HCT116 (cell line): ENCODE measurements around the gene DNPH1. TPM values are rescaled to one million over a fixed set of nuclear protein-coding genes. Genes with fewer than 3 reads are reported as not detected.

ENCODE experiments used
- ATAC-seq: fragments of 200-7000 bp; cut with Tn5 transposase; 2 replicates; pipeline ENCODE4 v1.9.1; 2020; ENCODE audit warnings: mild to moderate bottlenecking, moderate library complexity
- BruUV-seq: library from RNA; stranded (reverse); fragments of 400-500 nt; replicated peaks from 2 replicates; lab custom pipeline; 2021; lab: Mats Ljungman, UMichigan
- CTCF ChIA-PET: fragments of 300-600 bp; sonication (Branson Sonifier 250); formaldehyde crosslinking; loops from one replicate; lab custom pipeline; 2021; ENCODE audit warnings: antibody characterized with exemption; lab: Charles Lee
- POLR2A ChIA-PET: fragments of 300-600, 350-600 bp; sonication (Branson Sonifier 250); formaldehyde crosslinking; loops from one replicate; lab custom pipeline; 2021; ENCODE audit warnings: antibody characterized with exemption; lab: Charles Lee
- RAD21 ChIA-PET, 2 experiments: fragments of 300-600 bp; sonication (Branson Sonifier 250); formaldehyde crosslinking; loops; one replicate each; lab custom pipeline; 2023; ENCODE audit warnings: low total read pairs in 2 of 2; ENCODE audit not compliant: uncharacterized antibody in 2 of 2, unreplicated experiment in 2 of 2, low non-redundant PET in 1 of 2; lab: Charles Lee
- DNase-seq: peaks from one replicate; pipeline ENCODE4 v3.0.0-alpha.2; 2010; ENCODE audit warnings: low read depth, low spot score
- H2AFZ ChIP-seq: fragments of 200-600 bp; shearing (Covaris generic), sonication (generic); 2 replicates; pipeline ENCODE4 v1.6.1; 2017; ENCODE audit warnings: low read depth, mixed run types, mixed read lengths, antibody characterized with exemption, low read length; ENCODE audit not compliant: poor library complexity, severe bottlenecking
- H3K27ac ChIP-seq: 2 replicates; pipeline ENCODE4 v1.5.1; 2012; ENCODE audit warnings: low read depth, low read length
- H3K27me3 ChIP-seq: fragments of 200-600 bp; sonication (generic); 2 replicates; pipeline ENCODE4 v1.6.1; 2016; ENCODE audit warnings: mixed run types, low read length, mixed read lengths; ENCODE audit not compliant: insufficient read depth
- H3K36me3 ChIP-seq, 2 experiments: fragments of 200-500 bp in 1 of 2; fragments of 200-600 bp in 1 of 2; sonication (Bioruptor generic) in 1 of 2; sonication (generic) in 1 of 2; 2 replicates each; pipeline versions ENCODE4 v1.5.1 to v1.6.1; 2014 to 2016; ENCODE audit warnings: low read length in 2 of 2, inconsistent platforms in 1 of 2, mixed read lengths in 1 of 2, mixed run types in 1 of 2; ENCODE audit not compliant: insufficient read depth in 2 of 2, control insufficient read depth in 1 of 2
- H3K4me1 ChIP-seq, 2 experiments: fragments of 200-600 bp in 1 of 2; sonication (generic) in 1 of 2; 2 replicates each; pipeline versions ENCODE4 v1.5.1 to v1.6.1; 2012 to 2017; ENCODE audit warnings: low read length in 2 of 2, inconsistent platforms in 1 of 2, mild to moderate bottlenecking in 1 of 2, mixed read lengths in 1 of 2, mixed run types in 1 of 2, moderate library complexity in 1 of 2; ENCODE audit not compliant: insufficient read depth in 2 of 2, control insufficient read depth in 1 of 2
- H3K4me2 ChIP-seq: fragments of 200-600 bp; sonication (generic); 2 replicates; pipeline ENCODE4 v1.6.1; 2017; ENCODE audit warnings: mixed run types, low read length, mixed read lengths
- H3K4me3 ChIP-seq, 2 experiments: fragments of 200-600 bp in 1 of 2; sonication (generic) in 1 of 2; replicated peaks in 1 of 2; 2 replicates each; pipeline ENCODE4 v1.5.1; 2011 to 2016; ENCODE audit warnings: low read length in 2 of 2, control low read depth in 1 of 2, low read depth in 1 of 2, mild to moderate bottlenecking in 1 of 2, mixed read lengths in 1 of 2, mixed run types in 1 of 2
- H3K79me2 ChIP-seq: fragments of 200-600 bp; sonication (generic); 2 replicates; pipeline ENCODE4 v1.6.1; 2017; ENCODE audit warnings: mild to moderate bottlenecking, mixed run types, low read length, moderate library complexity, mixed read lengths; ENCODE audit not compliant: insufficient read depth
- H3K9ac ChIP-seq: fragments of 200-600 bp; sonication (generic); 2 replicates; pipeline ENCODE4 v1.6.1; 2016; ENCODE audit warnings: low read length, mixed read lengths
- H3K9me2 ChIP-seq: fragments of 200-600 bp; sonication (generic), shearing (Covaris generic); 2 replicates; pipeline ENCODE4 v1.6.1; 2017; ENCODE audit warnings: mixed run types, mild to moderate bottlenecking, moderate library complexity; ENCODE audit not compliant: insufficient read depth
- H3K9me3 ChIP-seq, 2 experiments: fragments of 200-500 bp in 1 of 2; fragments of 200-600 bp in 1 of 2; sonication (Bioruptor generic) in 1 of 2; sonication (generic) in 1 of 2; 2 replicates each; pipeline ENCODE4 v1.6.1; 2014 to 2017; ENCODE audit warnings: low read length in 2 of 2, mixed read lengths in 2 of 2, inconsistent platforms in 1 of 2, low read depth in 1 of 2, mild to moderate bottlenecking in 1 of 2, mixed run types in 1 of 2, moderate library complexity in 1 of 2; ENCODE audit not compliant: control insufficient read depth in 1 of 2, insufficient read depth in 1 of 2
- H4K20me1 ChIP-seq: fragments of 200-600 bp; sonication (generic), shearing (Covaris generic); 2 replicates; pipeline ENCODE4 v1.6.1; 2017; ENCODE audit warnings: mixed run types, mild to moderate bottlenecking, moderate library complexity; ENCODE audit not compliant: insufficient read depth
- ATF3 ChIP-seq: IDR thresholded peaks from 2 replicates; pipeline ENCODE4 v1.6.1; 2012
- CBX3 ChIP-seq: IDR thresholded peaks from 2 replicates; pipeline ENCODE4 v1.6.1; 2012; ENCODE audit warnings: low read depth
- EZH2phosphoT487 ChIP-seq: fragments of 200-600 bp; IDR thresholded peaks from 2 replicates; pipeline ENCODE4 v1.6.1; 2018; ENCODE audit warnings: antibody characterized with exemption, borderline replicate concordance
- FOSL1 ChIP-seq: IDR thresholded peaks from 2 replicates; pipeline ENCODE4 v1.6.1; 2012; ENCODE audit warnings: low read depth
- JUND ChIP-seq: IDR thresholded peaks from 2 replicates; pipeline ENCODE4 v1.6.1; 2012
- POLR2AphosphoS5 ChIP-seq: IDR thresholded peaks from 2 replicates; pipeline ENCODE4 v1.6.1; 2011; ENCODE audit warnings: mild to moderate bottlenecking, low read depth, low read length, moderate library complexity
- SIN3A ChIP-seq: IDR thresholded peaks from 2 replicates; pipeline ENCODE4 v1.6.1; 2012; ENCODE audit warnings: low read depth
- SP1 ChIP-seq: IDR thresholded peaks from 2 replicates; pipeline ENCODE4 v1.6.1; 2012; ENCODE audit warnings: low read depth
- TCF7L2 ChIP-seq: IDR thresholded peaks from 2 replicates; pipeline ENCODE4 v1.7.0; 2011; ENCODE audit warnings: borderline replicate concordance, inconsistent platforms; ENCODE audit not compliant: insufficient read depth, insufficient read length; ENCODE audit errors: extremely low read depth
- YY1 ChIP-seq: IDR thresholded peaks from 2 replicates; pipeline ENCODE4 v1.6.1; 2011; ENCODE audit warnings: low read length, low read depth, moderate library complexity, mild to moderate bottlenecking; ENCODE audit not compliant: insufficient replicate concordance; ENCODE audit errors: extremely low read depth
- ZFX ChIP-seq: fragments of 450-650 bp; IDR thresholded peaks from 2 replicates; pipeline ENCODE4 v1.6.1; 2017
- ZNF274 ChIP-seq: fragments of 200-500 bp; sonication (Bioruptor generic); IDR thresholded peaks from 2 replicates; pipeline ENCODE4 v1.6.1; 2014; ENCODE audit warnings: mild to moderate bottlenecking, low read depth, low read length, inconsistent platforms
- intact Hi-C: fragments of 100-400 bp; cut with micrococcal nuclease; formaldehyde crosslinking; loops from 2 replicates; pipeline ENCODE4 v1.10.0; 2022
- total RNA-seq: library from RNA; stranded (reverse); gene quantifications from one replicate; pipeline ENCODE4 v1.2.1, GENCODE V29; 2021; ENCODE audit not compliant: unreplicated experiment
- TF ChIP-seq, protein P1 (sequence below): IDR thresholded peaks from 2 replicates; pipeline ENCODE4 v1.6.1; 2012

The DNPH1 gene
- total RNA-seq, 1 experiment from 2014 or later = 117 TPM

DNA sequence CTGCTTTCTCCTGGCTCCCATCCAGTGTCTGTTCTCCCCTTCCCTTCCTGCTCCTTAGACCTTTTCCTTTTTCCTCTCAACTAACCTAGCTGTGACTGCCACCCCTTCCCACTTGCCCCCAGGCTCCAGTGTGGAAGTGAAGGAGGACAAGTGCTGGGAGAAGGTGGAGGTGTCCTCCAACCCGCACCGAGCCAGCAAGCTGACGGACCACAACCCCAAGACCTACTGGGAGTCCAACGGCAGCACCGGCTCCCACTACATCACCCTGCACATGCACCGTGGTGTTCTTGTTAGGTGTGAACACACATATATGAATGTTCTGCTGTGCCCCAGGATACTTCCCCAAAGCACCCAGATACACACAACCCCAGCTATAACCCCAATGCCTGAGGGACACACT is 28.7 kb downstream of the DNPH1 start (continued):
- TF ChIP-seq, protein P1, sequence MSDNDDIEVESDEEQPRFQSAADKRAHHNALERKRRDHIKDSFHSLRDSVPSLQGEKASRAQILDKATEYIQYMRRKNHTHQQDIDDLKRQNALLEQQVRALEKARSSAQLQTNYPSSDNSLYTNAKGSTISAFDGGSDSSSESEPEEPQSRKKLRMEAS = no peak
- TF ChIP-seq YY1 = no peak
- no peak for TF ChIP-seq CBX3
- TF ChIP-seq FOSL1 = no peak
- TF ChIP-seq JUND = no peak

GRCh38 chr6:43199912-43200311 is 29.4 kb downstream of the DNPH1 start:
- intact Hi-C loops = no loop called here
- RAD21 ChIA-PET = no interaction called here
- H3K4me2 ChIP-seq = no peak overlapping the region

More at GRCh38 chr6:43199912-43200311, 29.4 kb downstream of the DNPH1 start:
- H3K4me3 ChIP-seq = no peak overlapping the region
- DNase-seq (no peak), ATAC-seq (no peak)
- no peaks in the 10 kb centered on the region for H3K27me3 ChIP-seq
- no peaks in the 10 kb centered on the region for H3K79me2 ChIP-seq
- H4K20me1 ChIP-seq = no peaks in the 10 kb centered on the region
- H2AFZ ChIP-seq = no peak overlapping the region
- H3K27ac ChIP-seq = no peak overlapping the region
- no peaks in the 10 kb centered on the region for H3K9me2 ChIP-seq
- TF ChIP-seq JUND (no peak), SP1 (no peak), POLR2AphosphoS5 (no peak), ZNF274 (no peak), CBX3 (no peak), TCF7L2 (no peak), ATF3 (no peak), EZH2phosphoT487 (no peak), FOSL1 (no peak), SIN3A (no peak), ZFX (no peak)
- TF ChIP-seq, protein P1 = no peak
- H3K4me1 ChIP-seq = no peaks in the 10 kb centered on the region
- peaks cover 0 to 3% of the 10 kb centered on the region in 2 experiments; a peak in 2 of 4 replicates for H3K36me3 ChIP-seq
- H3K9me3 ChIP-seq = no peaks in the 10 kb centered on the region
- H3K9ac ChIP-seq = no peak overlapping the region
- POLR2A ChIA-PET = no interaction called here
- CTCF ChIA-PET = no interaction called here
- no TSS peak for BruUV-seq
